ENCODE data around the gene CLDN17.

Gene CLDN17

GRCh38 chr21:30117631-30118030, 49.0 kb downstream of the CLDN17 start:
- no peak for TF ChIP-seq REST (IDR thresholded peaks at IDR 0.05; ENCODE audit: low read depth)
- TF ChIP-seq RAD21 (IDR thresholded peaks at IDR 0.05; ENCODE audit: low read depth): no peak

DNA sequence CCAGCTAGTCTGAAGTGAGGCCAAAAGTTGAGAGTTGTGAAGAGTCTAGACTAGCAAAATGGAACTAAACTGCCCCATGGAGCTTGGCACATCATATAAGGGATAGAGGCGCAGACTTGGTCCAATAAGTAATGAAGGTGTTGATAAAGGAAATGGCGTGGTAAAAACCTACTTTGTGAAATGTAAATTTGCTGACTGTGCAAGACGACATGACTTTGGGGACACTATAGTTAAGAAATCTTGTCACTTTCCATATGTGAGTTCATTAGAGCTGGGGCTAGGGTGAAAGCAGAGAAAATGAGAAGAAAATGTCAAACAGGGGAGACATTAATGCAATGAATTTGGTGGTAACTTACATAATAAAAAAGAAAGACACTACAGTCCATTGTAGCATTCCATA, 50.1 kb downstream of the CLDN17 start:
- no peak for TF ChIP-seq REST (IDR thresholded peaks at IDR 0.05; ENCODE audit: low read depth)
- TF ChIP-seq ZBTB7A (IDR thresholded peaks at IDR 0.05; ENCODE audit: low read depth): no peak
- TF ChIP-seq, protein P1, sequence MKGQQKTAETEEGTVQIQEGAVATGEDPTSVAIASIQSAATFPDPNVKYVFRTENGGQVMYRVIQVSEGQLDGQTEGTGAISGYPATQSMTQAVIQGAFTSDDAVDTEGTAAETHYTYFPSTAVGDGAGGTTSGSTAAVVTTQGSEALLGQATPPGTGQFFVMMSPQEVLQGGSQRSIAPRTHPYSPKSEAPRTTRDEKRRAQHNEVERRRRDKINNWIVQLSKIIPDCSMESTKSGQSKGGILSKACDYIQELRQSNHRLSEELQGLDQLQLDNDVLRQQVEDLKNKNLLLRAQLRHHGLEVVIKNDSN (IDR thresholded peaks at IDR 0.05): no peak
- TF ChIP-seq, protein P2, sequence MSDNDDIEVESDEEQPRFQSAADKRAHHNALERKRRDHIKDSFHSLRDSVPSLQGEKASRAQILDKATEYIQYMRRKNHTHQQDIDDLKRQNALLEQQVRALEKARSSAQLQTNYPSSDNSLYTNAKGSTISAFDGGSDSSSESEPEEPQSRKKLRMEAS (IDR thresholded peaks at IDR 0.05): no peak
- TF ChIP-seq EGR1 (IDR thresholded peaks at IDR 0.05): no peak
- no peak for TF ChIP-seq CEBPB (IDR thresholded peaks at IDR 0.05)

Data from Ishikawa (cell line).